Neural progenitor cell (in vitro differentiated cells): ENCODE measurements around the gene MAPRE2. TPM values are rescaled to one million over a fixed set of nuclear protein-coding genes. Genes with fewer than 3 reads are reported as not detected.

Source experiments
- DNase-seq: peaks from one replicate; pipeline ENCODE4 v3.0.0-alpha.2; 2016; ENCODE audit warnings: low spot score
- H2AFZ ChIP-seq: fragments of 200-600 bp; sonication (generic); replicated peaks from 2 replicates; pipeline ENCODE4 v1.6.1; 2016; ENCODE audit warnings: antibody characterized with exemption
- H3F3A ChIP-seq: fragments of 200-600 bp; sonication (generic); 2 replicates; pipeline ENCODE4 v1.6.1; 2016; ENCODE audit warnings: antibody characterized with exemption, low read depth
- H3K27ac ChIP-seq: fragments of 200-600 bp; sonication (generic); 2 replicates; pipeline ENCODE4 v1.5.1; 2016; ENCODE audit warnings: mild to moderate bottlenecking
- H3K27me3 ChIP-seq: fragments of 200-600 bp; sonication (generic); 2 replicates; pipeline ENCODE4 v1.6.1; 2016; ENCODE audit warnings: mild to moderate bottlenecking, moderate library complexity
- H3K36me3 ChIP-seq: fragments of 200-600 bp; sonication (generic); 2 replicates; pipeline ENCODE4 v1.5.1; 2016
- H3K4me1 ChIP-seq: fragments of 200-600 bp; sonication (generic); 2 replicates; pipeline ENCODE4 v1.6.1; 2016; ENCODE audit warnings: mixed run types
- H3K4me2 ChIP-seq: fragments of 200-600 bp; sonication (generic); 2 replicates; pipeline ENCODE4 v1.6.1; 2016
- H3K4me3 ChIP-seq: fragments of 200-600 bp; sonication (generic); 2 replicates; pipeline ENCODE4 v1.5.1; 2016
- H3K79me2 ChIP-seq: fragments of 200-600 bp; sonication (generic); 2 replicates; pipeline ENCODE4 v1.6.1; 2016; ENCODE audit warnings: low read depth
- H3K9ac ChIP-seq: fragments of 200-600 bp; sonication (generic); 2 replicates; pipeline ENCODE4 v1.6.1; 2016
- H3K9me3 ChIP-seq: fragments of 200-600 bp; sonication (generic); 2 replicates; pipeline ENCODE4 v1.5.1; 2016; ENCODE audit warnings: low read depth
- H4K20me1 ChIP-seq: fragments of 200-600 bp; sonication (generic); 2 replicates; pipeline ENCODE4 v1.6.1; 2016; ENCODE audit warnings: low read depth
- H3K27ac Mint-ChIP-seq: 3 replicates; pipeline ENCODE4 v1.8.0; 2021; ENCODE audit warnings: mixed read lengths
- H3K27me3 Mint-ChIP-seq: 2 replicates; pipeline ENCODE4 v1.8.0; 2022; ENCODE audit warnings: low read depth, mild to moderate bottlenecking, inconsistent platforms, moderate library complexity, mixed read lengths; ENCODE audit not compliant: insufficient read depth
- H3K36me3 Mint-ChIP-seq: 3 replicates; pipeline ENCODE4 v1.8.0; 2021; ENCODE audit warnings: mixed read lengths
- H3K4me1 Mint-ChIP-seq: 3 replicates; pipeline ENCODE4 v1.8.0; 2021; ENCODE audit warnings: mixed read lengths
- H3K4me3 Mint-ChIP-seq: 3 replicates; pipeline ENCODE4 v1.8.0; 2021; ENCODE audit warnings: mild to moderate bottlenecking, moderate library complexity, mixed read lengths
- H3K9me3 Mint-ChIP-seq: 3 replicates; pipeline ENCODE4 v1.8.0; 2020; ENCODE audit warnings: mixed read lengths
- EZH2 ChIP-seq: fragments of 200-600 bp; sonication (generic); IDR thresholded peaks from 2 replicates; pipeline ENCODE4 v1.6.1; 2017; ENCODE audit warnings: antibody characterized with exemption, mild to moderate bottlenecking, moderate library complexity
- EZH2phosphoT487 ChIP-seq: fragments of 200-600 bp; sonication (generic); IDR thresholded peaks from 2 replicates; pipeline ENCODE4 v1.6.1; 2017; ENCODE audit warnings: antibody characterized with exemption
- total RNA-seq: library from RNA; depleted of rRNA; stranded (reverse); fragments of >200 nt; gene quantifications from 2 replicates; pipeline ENCODE4 v1.2.3, GENCODE V29; 2015; ENCODE audit warnings: low replicate concordance
- TF ChIP-seq, protein P1 (sequence below): fragments of 200-600 bp; sonication (generic); IDR thresholded peaks from 2 replicates; pipeline ENCODE4 v1.5.1; 2017; ENCODE audit warnings: antibody characterized with exemption, mild to moderate bottlenecking

MAPRE2 gene
- total RNA-seq, 1 donor from 2014 or later, result 34.6 TPM

DNA sequence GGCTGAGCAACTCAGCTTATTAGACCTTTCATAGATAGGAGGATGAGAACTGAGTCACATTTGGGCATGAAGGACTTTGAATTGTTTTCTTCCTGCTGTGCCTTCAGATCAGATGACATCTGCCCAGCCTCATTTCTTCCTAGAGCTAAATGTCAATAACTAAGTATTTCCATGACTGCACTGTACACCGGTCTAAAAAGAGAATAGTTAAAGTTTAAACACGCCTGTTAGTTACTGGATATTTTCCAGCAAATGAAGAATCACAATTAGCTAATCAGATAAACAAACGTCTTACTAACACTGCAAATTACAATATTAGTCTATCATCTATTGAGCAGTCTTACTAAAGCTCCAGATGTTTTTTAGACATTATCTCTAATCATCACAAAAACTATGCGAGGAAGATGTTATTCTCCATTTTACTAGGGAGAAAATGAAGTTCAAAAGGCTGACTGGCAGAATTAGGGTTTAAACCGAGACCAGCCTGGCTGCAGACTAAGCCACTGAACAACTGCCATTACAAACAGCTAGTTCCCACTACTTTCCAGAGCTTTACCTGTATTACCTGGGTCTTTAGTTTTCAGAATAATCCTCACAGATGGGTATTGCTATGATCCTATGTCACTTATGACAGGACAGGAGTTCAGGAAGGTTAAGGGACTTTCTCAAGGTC, 130.2 kb downstream of the MAPRE2 start:
- no peak overlapping the region for H3K27ac ChIP-seq
- H3K4me3 Mint-ChIP-seq, result no peak overlapping the region
- H3K9me3 Mint-ChIP-seq, result peaks cover 5% of the 10 kb centered on the region
- no peaks in the 10 kb centered on the region for H4K20me1 ChIP-seq
- no peak overlapping the region for H3K4me2 ChIP-seq
- H3K9ac ChIP-seq, result no peak overlapping the region
- H3K4me1 ChIP-seq, result no peaks in the 10 kb centered on the region
- no peaks in the 10 kb centered on the region for H3K79me2 ChIP-seq
- H3K36me3 ChIP-seq, result no peaks in the 10 kb centered on the region
- no peak overlapping the region for H3K4me3 ChIP-seq
- TF ChIP-seq EZH2, result no peak
- TF ChIP-seq, protein P1, sequence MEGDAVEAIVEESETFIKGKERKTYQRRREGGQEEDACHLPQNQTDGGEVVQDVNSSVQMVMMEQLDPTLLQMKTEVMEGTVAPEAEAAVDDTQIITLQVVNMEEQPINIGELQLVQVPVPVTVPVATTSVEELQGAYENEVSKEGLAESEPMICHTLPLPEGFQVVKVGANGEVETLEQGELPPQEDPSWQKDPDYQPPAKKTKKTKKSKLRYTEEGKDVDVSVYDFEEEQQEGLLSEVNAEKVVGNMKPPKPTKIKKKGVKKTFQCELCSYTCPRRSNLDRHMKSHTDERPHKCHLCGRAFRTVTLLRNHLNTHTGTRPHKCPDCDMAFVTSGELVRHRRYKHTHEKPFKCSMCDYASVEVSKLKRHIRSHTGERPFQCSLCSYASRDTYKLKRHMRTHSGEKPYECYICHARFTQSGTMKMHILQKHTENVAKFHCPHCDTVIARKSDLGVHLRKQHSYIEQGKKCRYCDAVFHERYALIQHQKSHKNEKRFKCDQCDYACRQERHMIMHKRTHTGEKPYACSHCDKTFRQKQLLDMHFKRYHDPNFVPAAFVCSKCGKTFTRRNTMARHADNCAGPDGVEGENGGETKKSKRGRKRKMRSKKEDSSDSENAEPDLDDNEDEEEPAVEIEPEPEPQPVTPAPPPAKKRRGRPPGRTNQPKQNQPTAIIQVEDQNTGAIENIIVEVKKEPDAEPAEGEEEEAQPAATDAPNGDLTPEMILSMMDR, result no peak
- TF ChIP-seq EZH2phosphoT487, result no peak
- no peaks in the 10 kb centered on the region for H3F3A ChIP-seq
- H3K9me3 ChIP-seq, result no peaks in the 10 kb centered on the region
- DNase-seq, result no peak
- H3K27me3 Mint-ChIP-seq, result peaks cover 2% of the 10 kb centered on the region
- peaks cover 2% of the 10 kb centered on the region for H3K4me1 Mint-ChIP-seq
- H3K27ac Mint-ChIP-seq, result no peak overlapping the region
- no peak overlapping the region for H2AFZ ChIP-seq
- no peaks in the 10 kb centered on the region for H3K36me3 Mint-ChIP-seq
- H3K27me3 ChIP-seq, result no peaks in the 10 kb centered on the region

DNA sequence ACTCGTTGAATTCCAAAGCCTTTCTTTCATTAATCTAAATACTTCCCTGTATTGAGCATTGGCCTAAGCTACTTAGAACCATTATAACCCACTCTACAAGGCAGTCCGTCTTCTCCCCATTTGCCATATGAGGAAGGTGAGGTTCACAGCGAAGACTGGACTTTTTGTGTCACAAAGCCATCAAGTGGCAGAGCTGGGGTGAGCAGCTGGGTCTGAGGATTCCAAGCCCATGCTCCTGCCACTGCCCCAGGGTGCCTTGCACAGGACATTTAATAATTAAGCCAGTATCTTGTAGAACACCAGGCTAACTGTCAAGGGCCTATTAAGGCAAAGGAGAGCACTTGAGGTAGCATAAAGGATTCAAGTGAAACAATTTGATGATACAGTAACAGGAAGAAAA, 130.8 kb downstream of the MAPRE2 start:
- H3K27ac Mint-ChIP-seq, result no peak overlapping the region

DNA sequence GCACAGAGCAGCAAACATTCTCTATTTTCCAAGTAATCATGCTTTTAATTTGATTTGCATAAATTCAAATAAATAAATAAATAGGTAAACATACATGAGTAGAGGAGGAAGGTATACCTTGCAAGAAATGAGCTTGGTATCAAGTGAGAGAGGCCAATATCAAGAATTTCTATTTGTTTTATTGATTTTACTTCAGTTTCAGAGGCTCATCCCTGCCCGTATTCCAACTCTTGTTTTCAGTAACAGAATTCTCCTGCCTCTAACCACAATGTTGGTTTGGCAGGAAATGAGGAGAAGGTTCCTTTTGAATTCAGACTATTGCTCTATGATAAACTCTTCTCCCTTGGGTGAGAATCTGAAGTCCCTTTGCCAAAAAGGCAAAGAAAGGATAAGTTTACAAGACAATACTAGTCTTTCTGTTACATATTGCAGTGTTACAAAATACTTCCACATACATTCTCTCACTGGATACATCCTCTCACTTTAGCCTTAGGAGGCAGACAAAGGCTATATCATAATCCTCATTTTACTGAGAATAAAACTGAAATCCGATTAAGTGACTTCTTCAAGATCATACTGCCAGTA, 131.3 kb downstream of the MAPRE2 start:
- Histone ChIP-seq H3K4me3 (no peak overlapping the region), H3F3A (no peaks in the 10 kb centered on the region), H3K36me3 (no peaks in the 10 kb centered on the region), H4K20me1 (no peaks in the 10 kb centered on the region), H3K9me3 (no peaks in the 10 kb centered on the region), H3K79me2 (no peaks in the 10 kb centered on the region), H3K27ac (no peak overlapping the region), H3K4me2 (no peak overlapping the region), H2AFZ (no peak overlapping the region), H3K9ac (no peak overlapping the region), H3K4me1 (no peaks in the 10 kb centered on the region), H3K27me3 (no peaks in the 10 kb centered on the region)
- Mint-ChIP-seq H3K27ac (peak overlapping the region; percentile 38), H3K4me1 (peaks cover 2% of the 10 kb centered on the region), H3K36me3 (no peaks in the 10 kb centered on the region), H3K27me3 (no peaks in the 10 kb centered on the region), H3K9me3 (peaks cover 5% of the 10 kb centered on the region), H3K4me3 (no peak overlapping the region)
- no peak for DNase-seq
- TF ChIP-seq EZH2phosphoT487 (no peak), EZH2 (no peak)
- TF ChIP-seq, protein P1, result no peak

More for the DNA sequence above, 130.8 kb downstream of the MAPRE2 start:
- no peak overlapping the region for H3K4me2 ChIP-seq
- TF ChIP-seq EZH2phosphoT487, result no peak
- TF ChIP-seq, protein P1, result no peak
- no peak for TF ChIP-seq EZH2
- no peak overlapping the region for H2AFZ ChIP-seq
- no peaks in the 10 kb centered on the region for H3K27me3 Mint-ChIP-seq
- H3K4me1 Mint-ChIP-seq, result peaks cover 2% of the 10 kb centered on the region
- no peak for DNase-seq
- H3K27ac ChIP-seq, result no peak overlapping the region
- H3K9ac ChIP-seq, result no peak overlapping the region
- no peaks in the 10 kb centered on the region for H3K4me1 ChIP-seq
- no peaks in the 10 kb centered on the region for H3K36me3 ChIP-seq
- no peaks in the 10 kb centered on the region for H3K79me2 ChIP-seq
- H3K36me3 Mint-ChIP-seq, result no peaks in the 10 kb centered on the region
- no peak overlapping the region for H3K4me3 Mint-ChIP-seq
- H3K9me3 ChIP-seq, result no peaks in the 10 kb centered on the region
- H3F3A ChIP-seq, result no peaks in the 10 kb centered on the region
- no peaks in the 10 kb centered on the region for H3K27me3 ChIP-seq
- no peaks in the 10 kb centered on the region for H4K20me1 ChIP-seq
- peaks cover 5% of the 10 kb centered on the region for H3K9me3 Mint-ChIP-seq
- no peak overlapping the region for H3K4me3 ChIP-seq
